NCI-H748 (cell line): ENCODE measurements around the gene ALG12.
A peak's percentile ranks its signal among the peaks of the same experiment; 100 is the strongest.

Experiments used
- DNase-seq: peaks from one replicate; lab custom pipeline; 2025; ENCODE audit not compliant: unreplicated experiment; lab: John Stamatoyannopoulos, UW

The ALG12 gene

DNA sequence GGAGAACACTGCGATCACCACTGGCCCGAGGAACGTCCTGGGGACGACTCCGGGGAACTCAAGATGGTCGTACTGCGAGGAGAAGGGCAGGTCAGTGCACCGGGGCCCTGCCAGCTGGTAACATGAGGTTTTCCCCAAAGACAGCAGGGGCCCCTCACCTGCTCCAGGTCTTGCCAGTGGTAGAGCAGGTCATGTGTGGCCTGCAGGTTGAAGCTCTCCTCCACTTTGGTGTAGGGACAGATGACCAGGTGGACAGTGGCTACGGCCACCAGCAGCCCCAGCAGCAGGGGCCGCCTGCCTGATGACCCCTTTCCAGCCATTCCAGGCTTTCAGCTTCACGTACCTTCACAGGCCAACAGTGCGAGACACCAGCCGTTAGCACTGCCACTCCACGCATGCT is 4.8 kb downstream of the ALG12 start:
- no peak for DNase-seq

GRCh38 chr22:49913026-49913425 is 5.2 kb downstream of the ALG12 start:
- DNase-seq = no peak

DNA sequence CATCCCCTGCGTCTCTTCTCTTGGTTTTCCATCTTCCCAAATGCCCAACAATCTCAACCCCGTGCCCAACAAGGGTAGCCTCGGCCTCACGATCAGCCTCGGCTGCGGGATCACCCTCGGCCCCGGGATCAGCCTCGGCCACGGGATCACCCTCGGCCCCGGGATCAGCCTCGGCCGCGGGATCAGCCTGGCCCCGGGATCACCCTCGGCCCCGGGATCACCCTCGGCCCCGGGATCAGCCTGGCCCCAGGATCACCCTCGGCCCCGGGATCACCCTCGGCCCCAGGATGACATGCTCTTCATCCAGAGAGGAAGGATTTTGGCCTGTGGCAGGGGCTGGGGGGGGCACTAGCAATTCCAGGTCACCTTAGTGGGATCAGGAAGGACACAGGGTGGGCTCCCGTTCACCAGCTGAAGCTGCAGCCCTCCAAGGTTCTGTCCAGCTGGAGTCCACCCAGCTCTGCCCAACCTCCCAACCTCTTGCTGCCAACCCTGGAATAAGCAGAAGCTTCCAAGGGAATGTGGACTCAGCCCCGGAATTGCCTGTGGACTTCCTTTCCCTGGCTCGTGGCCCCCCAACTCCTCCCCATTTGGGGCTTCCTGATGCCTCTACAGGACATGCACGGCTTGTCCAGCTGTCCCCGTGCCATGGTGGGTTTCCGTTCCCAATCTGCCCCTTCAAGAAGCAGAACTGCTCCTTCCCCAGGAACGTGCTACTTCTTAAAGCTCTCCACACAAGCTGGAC is 6.2 kb downstream of the ALG12 start:
- DNase-seq = no peak

DNA sequence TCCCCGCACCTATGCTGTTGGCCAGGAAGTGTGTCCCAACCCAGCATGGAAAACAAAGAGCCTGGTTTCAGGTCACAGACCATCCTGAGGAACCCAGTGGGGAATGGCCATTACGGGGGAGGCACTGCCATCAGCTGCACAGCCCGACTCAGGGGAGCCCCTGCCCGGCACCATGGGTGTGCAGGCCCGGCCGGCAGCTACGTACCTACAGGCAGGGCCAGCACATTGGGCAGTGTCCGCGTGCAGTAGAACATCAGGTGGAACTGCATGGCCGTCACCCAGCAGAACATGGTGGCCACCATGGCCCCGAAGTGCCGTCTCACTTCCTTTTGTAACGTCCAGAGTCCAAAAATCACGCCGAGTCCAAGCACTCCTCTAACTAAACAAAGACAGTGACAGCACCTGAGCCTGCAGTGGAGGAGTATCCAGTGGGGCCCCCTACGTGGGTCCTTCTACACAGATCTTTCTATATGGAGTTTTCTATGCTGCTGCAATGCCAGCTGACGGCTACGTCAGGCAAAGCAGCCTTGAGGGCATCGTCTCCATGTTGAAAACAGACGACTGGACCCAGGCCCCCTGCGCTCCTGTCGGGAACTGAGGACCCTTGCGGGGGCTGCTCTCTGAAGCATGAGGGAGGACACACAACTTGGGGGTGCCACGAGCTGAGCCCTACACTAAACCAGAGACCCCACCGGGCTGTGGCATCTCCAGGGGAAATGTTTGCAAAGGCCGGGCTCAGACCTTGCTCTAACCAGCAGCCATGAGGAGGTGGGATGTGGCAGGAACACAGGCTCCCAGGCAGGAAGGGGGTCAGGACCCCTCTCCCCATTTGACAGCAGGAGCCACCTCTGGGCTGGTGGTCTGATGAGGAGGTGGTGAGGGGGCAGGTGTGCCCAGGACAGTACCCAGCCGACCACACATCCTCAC is 7.7 kb downstream of the ALG12 start:
- no peak for DNase-seq

DNA sequence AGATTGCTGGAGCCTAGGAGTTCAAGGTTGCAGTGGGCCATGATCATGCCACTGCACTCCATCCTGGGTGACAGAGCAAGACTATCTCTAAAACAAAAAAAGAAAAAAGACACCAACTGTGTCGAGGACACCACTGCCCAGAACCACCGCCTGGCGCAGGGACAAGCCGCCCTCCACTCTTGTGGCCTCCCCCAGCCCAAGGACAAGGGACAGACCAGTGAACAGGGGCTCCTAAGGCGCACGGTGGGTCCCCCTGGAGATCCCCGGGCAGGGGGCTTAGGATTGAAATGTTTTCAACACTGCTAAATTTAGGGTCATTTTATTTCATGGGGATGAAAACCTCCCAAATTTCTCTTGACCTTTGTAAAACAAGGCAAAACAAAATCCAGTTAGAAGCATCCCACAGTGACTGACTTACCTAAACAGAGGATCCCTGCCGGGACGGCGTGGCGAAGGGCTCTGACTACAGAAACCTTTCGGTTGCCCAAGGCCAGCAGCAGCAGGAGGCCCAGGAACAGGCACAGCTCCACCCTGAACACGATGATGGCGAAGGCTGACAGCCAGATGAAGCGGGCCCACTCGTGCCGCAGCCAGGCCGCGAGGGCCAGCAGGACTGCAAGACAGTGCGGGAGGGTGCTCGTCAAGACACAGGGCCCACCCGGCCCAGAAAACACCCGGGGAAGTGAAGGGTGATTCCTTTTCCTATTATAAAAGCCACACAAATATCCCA is 8.6 kb downstream of the ALG12 start:
- no peak for DNase-seq

- no peak for DNase-seq
Observed at GRCh38 chr22:49907807-49908206, 10.4 kb downstream of the ALG12 start.

DNA sequence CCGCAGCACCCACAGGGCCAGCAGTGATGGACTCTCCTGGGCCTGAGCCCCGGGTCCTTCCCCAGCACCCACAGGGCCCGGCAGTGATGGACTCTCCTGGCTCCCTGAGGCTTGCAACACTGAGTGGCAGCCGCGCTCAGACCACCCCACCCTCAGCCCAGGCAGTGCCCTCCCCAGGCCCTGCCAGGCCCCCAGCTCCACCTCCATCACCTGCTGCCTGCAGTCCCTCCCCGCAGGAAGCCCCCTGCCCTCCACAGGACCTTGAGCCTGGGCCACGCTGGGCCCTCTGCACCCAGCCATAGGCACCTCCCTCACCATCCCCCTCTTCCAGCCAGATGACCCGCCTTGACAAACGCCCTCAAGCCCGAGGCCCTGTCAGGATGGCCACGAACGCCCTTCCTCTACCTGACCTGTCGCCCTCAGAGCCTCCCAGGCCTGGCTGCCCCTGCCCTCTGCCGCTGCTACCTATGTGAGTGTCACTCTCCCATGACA is 11.4 kb downstream of the ALG12 start:
- no peak for DNase-seq

DNA sequence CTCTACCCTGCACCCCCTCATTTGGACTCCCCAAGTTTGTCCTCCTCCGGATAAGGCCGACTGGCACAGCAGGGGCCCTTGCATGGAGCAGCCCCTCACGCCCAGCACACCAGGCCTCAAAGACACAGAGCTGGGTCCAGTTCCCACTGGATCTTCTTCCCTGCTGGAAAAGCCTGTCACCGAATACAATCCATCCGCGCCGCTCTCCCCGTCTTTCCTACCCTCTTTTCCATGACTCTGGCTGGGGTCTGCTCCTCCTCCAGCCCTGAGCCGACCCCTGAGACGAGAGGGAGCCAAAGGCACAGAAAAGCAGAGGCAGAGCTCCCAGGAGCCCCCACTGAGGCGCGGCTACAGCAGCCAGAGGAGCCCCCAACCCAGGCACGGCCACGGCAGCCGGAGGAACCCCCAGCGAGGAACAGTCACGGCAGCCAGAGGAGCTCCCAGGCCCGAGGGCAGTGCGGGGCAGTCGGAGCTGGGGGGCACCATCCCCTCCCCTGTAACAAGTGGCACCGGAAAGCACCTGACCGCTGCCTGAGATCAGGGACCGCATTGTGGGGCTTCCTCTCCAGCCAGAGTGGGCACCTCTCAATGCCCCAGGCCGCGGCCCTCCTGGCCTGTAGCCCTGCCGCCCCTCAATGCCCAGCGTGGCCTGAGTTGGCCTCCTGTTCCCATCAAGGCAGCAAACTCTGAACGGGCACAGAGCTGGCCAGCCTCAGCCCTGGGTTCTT is 12.0 kb downstream of the ALG12 start:
- DNase-seq = no peak

DNA sequence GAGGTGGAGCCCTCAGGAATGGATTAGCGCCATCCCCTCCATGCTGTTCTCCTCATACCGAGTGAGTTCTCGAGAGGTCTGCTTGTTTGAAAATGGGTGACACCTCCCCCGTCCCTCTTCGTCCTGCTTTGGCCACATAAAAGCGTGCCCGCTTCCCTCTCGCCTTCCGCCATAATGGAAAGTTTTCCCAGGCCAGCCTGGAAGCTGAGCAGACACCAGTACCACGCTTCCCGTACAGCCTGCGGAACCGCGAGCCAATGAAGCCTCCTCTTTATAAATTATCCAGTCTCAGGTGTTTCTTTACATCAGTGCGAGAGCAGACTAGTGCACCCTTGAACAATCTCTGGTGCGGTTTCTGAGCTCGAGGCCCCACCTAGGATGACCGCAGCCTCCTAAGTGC is 12.8 kb downstream of the ALG12 start:
- DNase-seq = no peak

GRCh38 chr22:49904040-49904369 is 14.2 kb downstream of the ALG12 start:
- DNase-seq = no peak

GRCh38 chr22:49903322-49904039 is 14.8 kb downstream of the ALG12 start:
- DNase-seq = peak; percentile 73

DNA sequence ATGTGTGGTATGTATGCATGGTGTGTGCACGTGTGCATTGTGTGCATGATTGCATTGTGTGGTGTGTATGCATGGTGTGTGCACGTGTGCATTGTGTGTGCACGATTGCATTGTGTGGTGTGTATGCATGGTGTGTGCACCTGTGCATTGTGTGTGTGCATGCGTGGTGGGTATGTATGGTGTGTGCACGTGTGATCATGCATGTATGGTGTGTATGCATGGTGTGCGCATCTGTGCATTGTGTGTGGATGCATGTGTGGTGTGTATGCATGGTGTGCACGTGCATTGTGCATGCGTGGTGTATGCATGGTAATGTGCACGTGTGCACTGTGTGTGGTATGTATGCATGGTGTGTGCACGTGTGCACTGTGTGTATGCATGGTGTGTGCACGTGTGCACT is 16.8 kb downstream of the ALG12 start:
- no peak for DNase-seq

GRCh38 chr22:49900441-49901230 is 17.6 kb downstream of the ALG12 start:
- DNase-seq = no peak

GRCh38 chr22:49899530-49899929 is 18.7 kb downstream of the ALG12 start:
- DNase-seq = no peak

- no peak for DNase-seq
Observed at GRCh38 chr22:49897015-49897684, 21.1 kb downstream of the ALG12 start.

GRCh38 chr22:49896201-49896600 is 22.0 kb downstream of the ALG12 start:
- no peak for DNase-seq

DNA sequence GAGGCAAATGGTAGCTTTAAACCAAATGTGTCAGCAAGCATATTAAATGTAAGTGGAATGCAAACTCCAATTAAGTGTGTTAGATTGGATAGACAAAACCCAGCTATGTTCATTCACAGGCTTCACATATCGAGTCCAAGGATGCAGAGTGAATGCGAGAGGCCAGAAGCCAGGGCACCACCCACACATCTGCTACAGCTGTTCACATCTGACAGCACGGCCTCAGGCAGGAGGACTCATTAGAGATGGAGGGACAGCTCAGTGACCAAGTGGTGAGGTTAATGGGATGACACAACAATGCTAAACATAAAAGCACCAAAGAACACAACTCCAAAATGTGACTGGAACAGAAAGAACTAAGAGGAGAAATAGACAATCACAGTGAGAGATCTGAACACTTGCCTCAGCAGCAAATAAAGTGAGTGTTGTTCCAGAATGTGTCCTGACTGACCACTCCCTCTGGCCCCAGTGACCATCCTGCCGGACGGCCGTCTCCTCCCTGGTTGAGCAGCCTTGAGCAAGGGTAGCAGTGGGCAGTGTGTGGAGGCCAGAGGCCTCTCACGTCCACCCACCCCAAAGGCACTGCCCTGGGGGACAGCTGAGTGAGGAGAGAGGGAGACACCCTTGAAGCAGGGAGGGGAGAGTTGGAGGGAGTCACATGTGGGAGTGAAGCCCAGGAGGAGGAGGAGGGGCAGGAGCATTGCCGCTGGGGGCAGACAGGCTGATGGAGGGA is 23.8 kb downstream of the ALG12 start:
- DNase-seq = no peak

DNA sequence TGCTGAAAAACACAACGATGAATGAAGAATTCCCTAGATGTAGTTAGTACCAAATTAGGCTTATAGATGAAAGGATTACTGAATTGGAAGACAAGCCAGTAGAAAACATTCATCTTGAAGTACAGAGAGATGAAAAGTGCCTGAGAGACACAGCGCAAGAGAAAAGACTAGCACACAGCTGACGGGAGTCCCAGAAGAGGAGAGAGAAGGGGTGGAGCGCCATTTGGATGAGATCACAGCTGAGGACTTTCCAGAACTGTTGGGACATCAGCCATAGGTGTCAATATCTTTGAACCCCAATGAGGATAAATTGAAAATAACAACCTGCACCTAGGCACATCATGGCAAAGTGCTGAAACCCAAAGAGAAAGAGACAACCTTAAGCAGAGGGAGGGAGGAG is 25.2 kb downstream of the ALG12 start:
- no peak for DNase-seq
